Stimulated activated CD8-positive, alpha-beta memory T cell treated with anti-CD3 and anti-CD28 coated beads, Interleukin-4, amount 100 ng/mL, for 1 hour (primary cell): ENCODE measurements around the gene CTNND2.
"Not testable (repeated sequence)": the region's sequence is repeated elsewhere in the genome, so short reads cannot be mapped to it uniquely, and the experiment has no call there.

ENCODE experiments used
- DNase-seq, 2 donors: peaks; one replicate each; pipeline ENCODE4 v3.0.0-alpha.2; 2020; ENCODE audit warnings: low read depth in 2 of 2, low spot score in 1 of 2

Gene CTNND2

DNA sequence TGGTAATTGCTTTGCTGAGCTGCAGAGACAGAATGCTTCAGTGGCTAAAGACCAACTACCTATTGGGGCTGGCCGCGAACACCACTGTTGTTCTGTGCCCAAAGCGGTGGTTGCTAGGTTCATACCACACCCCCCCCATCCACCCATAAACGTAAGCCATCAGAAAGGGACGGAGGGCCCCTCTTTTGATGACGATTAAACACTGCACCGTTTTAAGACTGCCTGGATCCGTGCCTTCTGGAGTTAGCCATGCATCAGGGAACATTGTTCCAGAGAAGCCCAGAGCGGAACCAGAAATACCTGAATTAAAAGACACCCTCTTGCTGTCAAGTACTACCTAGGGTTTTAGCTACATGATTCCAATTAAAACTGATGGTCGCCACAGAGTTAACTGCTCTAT is 774.1 kb downstream of the CTNND2 start:
- no peak for DNase-seq

DNA sequence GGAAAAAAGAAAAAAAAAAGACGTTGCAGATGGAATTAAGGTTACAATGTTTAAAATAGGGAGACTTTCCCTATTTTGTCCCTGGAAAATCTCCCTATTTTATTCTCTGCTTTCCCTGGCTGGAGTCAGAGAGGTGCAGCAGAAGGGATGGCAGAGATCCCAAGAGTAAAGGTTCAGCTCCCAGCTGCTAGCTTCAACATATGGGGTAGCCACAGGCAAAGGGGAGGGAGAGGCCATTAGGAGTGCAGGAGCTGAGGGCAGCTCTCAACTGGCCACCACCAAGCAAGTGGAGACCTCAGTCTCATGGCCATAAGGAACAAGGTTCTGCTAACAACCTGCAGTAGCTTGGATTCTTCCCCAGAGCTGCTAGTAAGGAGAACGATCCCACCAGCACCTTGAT is 776.2 kb downstream of the CTNND2 start:
- DNase-seq, result no peak

GRCh38 chr5:11126844-11127243 is 777.4 kb downstream of the CTNND2 start:
- no peak for DNase-seq

DNA sequence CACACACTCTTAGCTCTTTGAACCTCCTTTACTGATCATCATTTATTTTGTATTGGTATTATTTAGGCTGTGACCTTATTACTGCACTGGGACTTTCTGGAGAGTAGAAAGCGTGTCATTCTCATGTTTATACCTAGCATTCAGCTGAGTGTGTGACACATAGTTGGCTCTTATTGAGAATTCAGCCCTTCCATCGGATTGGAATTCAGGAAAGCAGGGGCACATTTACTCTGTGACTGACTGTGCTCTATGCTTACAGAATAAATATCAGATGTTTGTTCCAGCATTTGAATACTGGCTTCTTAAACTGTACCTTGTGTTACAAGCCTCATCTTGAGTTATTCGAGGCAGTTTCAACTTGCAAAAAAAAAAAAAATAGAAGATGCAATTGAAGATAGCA is 782.4 kb downstream of the CTNND2 start:
- no peak for DNase-seq

DNA sequence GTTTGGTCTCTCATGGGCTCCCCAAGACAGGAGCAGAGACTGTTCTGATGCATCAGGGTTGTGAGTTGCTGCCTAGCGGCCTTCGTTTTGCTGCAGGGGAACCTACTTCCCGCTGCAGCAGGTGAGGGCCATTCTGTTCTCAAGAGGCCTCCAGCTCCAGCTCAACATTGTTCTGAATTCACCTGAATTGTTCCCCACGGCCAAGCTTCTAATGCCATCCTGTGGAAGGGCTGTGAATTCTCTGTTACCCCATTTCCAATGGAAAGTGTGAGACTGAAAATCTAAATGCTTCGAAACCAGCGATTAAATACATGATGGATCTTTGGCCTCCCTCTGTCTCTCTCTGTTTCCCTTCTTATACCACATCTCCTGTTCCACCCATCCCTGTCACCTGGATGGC is 794.1 kb downstream of the CTNND2 start:
- no peak for DNase-seq

GRCh38 chr5:11105696-11106095 is 798.5 kb downstream of the CTNND2 start:
- DNase-seq, result no peak

GRCh38 chr5:11104651-11105112 is 799.6 kb downstream of the CTNND2 start:
- no peak for DNase-seq

- DNase-seq, result no peak
These were observed 800.0 kb downstream of the CTNND2 start for GRCh38 chr5:11104210-11104609.

DNA sequence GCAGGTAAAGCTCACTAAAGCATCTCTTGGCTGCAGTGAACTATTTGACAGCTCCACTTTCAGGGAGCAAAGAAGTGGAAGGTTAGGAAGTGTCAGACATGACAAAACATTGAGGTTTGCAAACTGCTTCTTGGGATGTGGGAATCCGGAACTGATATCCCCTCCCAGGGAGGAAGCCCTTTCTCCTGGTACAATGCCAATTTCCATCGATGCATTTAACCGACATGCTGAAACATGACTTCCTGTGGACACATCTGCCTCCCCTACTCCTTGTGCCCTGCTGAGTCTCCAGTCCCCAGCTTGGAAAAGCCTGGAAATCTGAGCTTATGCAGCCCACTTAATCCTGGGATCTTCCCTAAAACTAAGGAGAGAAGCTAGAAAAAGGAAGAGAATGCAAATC is 820.1 kb downstream of the CTNND2 start:
- no peak for DNase-seq

DNA sequence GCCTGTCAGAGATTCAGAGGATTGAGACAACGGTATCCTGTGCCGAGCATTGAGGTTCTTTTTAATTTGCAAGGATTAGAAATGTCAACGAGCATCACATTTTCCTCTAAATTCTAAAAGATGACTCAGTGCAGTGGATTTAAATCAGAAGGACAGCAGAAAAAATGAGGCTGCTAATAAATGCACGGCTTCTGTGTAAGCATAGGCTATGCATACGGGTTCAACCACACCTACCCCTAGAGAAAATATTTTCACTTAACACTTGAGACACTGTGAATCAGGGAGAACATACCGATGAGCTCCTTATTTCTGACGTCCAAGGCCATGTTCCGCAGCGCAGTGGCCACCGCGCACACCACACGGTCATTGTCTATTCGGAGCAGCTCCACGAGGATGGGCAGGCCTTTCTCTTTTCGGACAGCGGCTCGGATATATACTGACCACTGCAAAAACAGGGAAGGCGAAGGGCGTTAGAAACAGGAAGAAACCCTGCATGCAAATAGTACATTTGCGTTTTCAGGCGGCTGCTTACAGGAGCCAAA is 821.8 kb downstream of the CTNND2 start:
- no peak for DNase-seq

DNA sequence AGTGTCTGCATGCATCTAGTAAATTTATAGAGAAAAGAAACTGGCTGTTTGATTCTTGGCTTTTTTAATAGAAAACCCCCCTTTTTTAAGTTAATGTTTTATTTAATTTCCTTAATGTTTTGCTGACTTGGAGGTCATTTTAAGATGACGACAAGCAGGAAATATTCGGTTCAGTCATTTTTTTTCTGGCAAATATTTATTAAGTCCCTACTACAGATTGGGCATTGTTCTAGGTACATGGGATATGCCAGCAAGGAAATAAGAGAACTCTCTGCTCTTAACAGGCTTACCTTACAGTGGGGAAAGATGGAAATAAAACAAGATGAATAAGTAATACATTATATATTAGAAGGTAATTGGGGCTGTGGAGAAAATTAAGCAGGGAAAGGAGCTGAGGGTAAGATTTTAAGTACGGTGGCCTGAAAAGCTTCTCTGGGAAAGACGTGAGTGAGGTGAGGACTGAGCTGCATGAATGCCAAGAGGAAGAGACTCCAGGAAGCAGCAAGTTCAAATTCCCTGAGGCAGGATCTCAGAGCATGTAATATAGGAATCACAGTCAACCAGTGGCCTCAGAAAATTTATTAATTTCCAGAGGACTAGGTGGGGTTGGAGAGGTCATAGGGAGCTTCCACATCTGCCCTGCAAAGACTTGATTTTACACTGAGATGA is 827.2 kb downstream of the CTNND2 start:
- DNase-seq, result no peak

DNA sequence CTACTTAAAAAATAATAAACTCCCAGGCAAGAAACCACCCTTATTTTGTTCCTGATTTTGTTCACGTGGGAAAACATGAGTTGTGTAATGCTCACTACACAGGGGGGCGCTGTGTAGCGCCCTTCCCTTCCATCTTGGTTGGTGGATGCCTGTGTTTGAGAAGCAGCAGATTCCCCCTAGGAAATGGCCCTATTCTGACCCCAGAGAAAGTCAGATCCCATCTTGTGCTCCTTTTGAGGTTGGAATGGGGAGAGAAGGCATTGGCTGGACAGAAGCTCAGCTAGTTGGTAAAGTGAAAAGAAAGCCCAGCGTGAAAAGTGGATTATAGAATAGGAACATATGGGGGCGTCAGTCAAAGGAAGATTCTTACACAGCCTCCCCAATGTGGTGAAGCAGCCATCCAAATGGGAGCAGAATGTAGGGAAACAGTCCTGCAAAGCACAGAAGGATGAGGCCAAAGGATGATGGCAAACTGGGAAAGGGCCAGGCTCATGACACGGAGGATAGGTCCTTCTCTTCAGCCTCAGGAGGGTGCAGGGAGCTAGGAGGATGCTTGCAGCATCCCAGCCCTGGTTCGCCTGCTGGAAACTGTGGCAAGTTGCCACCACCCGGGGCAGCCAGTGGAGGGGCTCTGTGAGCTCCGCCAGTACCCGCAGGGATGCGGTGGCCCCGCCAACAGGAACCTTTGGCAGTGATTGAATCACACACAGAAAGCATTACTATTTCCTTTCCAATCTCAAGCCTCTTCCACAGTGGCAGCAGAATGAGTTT is 829.0 kb downstream of the CTNND2 start:
- no peak for DNase-seq

DNA sequence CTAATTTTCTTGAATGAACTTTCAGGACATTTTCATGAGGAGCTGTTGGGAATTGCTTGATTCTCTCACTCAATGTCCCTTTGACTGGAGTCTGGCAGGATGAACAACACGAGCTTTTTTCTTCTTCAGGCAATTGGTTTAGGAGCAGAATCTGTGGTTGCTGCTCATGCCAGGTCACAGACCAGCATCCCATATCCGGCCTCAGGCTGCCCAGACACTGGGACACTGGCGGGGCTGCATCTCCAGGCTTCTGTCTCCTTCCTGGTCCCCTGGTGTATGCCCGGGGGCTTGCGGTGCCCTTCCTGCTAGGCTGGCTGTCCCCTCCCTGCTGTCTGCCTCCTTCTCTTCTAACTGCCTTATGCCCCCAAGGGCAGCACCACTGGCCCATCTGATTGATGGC is 831.7 kb downstream of the CTNND2 start:
- DNase-seq, result no peak

GRCh38 chr5:11072076-11072475 is 832.2 kb downstream of the CTNND2 start:
- no peak for DNase-seq

GRCh38 chr5:11069041-11069440 is 835.2 kb downstream of the CTNND2 start:
- no peak for DNase-seq

GRCh38 chr5:11065723-11066122 is 838.5 kb downstream of the CTNND2 start:
- not testable (repeated sequence) for DNase-seq

DNA sequence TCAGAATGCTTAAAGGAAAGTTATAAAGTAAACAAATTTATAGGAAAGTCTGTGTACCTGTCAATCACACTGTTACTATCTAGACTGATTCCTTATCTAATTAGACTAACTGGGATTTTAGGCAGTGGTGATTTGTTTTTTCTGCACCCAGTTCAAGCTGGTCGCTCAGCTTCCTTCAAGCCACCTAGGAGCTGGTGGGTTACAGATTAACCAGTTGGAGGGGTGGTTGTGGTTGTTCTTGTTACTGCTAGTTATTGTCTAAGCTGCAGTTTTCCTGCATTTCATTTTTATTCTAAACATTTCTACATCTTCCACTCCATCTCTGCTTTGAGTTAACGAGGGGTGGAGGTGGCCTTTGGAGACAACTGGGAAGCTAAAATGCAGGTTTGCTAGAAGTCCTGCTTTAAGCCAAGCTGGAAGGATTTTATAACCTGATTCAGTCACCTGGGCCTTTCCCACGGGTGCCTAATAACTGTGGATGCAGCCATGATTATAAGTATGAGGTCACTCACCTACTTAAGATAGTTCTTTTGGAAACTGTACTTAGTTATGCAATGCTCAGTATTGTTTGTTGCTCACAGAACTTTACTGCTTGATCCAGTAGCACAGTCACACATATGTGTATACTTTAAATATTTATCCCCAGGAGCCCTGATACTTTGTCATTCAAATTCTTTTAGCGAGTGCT is 839.3 kb downstream of the CTNND2 start:
- DNase-seq, result no peak

- DNase-seq, result no peak
These were observed 841.8 kb downstream of the CTNND2 start for GRCh38 chr5:11062397-11062796.

DNA sequence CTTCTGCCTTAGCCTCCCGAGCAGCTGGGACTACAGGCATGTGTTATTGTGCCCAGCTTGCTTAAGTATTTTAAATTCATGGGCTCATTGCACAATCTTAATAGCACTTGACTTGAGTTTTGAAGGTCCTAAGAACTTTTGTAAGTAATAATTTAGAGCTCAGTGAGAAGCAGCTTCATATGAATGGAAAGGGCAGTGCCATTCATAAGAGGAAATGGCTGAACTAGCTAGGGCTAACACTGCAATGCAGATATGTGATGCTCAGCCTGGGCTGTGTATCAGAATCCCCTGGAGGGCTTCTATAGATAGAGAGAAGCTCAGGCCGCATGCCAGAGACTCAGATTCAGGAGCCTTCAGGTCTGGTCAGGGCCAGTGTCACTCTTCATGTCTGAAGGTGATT is 847.7 kb downstream of the CTNND2 start:
- DNase-seq, result no peak

GRCh38 chr5:11054014-11054413 is 850.2 kb downstream of the CTNND2 start:
- DNase-seq, result no peak

GRCh38 chr5:11052871-11053270 is 851.4 kb downstream of the CTNND2 start:
- no peak for DNase-seq
